Lung (tissue), 12 donors: ENCODE measurements around the gene ZGPAT. TPM values are rescaled to one million over a fixed set of nuclear protein-coding genes. Genes with fewer than 3 reads are reported as not detected.

ENCODE experiments used
- ATAC-seq: fragments of 200-7000 bp; cut with Tn5 transposase; one replicate; pipeline ENCODE4 v1.9.1; 2020; ENCODE audit warnings: moderate number of reproducible peaks; ENCODE audit not compliant: insufficient read depth, low FRiP score
- DNase-seq, 3 donors: peaks; one replicate each; pipeline ENCODE4 v3.0.0-alpha.2; 2013 to 2017
- H3K27ac ChIP-seq, 2 donors: one replicate each; pipeline ENCODE4 v1.5.1; 2013; ENCODE audit warnings: mild to moderate bottlenecking in 2 of 2, moderate library complexity in 2 of 2, control low read depth in 1 of 2, inconsistent platforms in 1 of 2, low read depth in 1 of 2, low read length in 1 of 2
- H3K27me3 ChIP-seq, 3 donors: one replicate each; pipeline ENCODE4 v1.5.1; 2013; ENCODE audit warnings: low read length in 2 of 3; ENCODE audit not compliant: control insufficient read depth in 3 of 3, insufficient read depth in 3 of 3
- H3K36me3 ChIP-seq, 4 donors: one replicate each; pipeline ENCODE4 v1.5.1; 2013; ENCODE audit warnings: low read length in 4 of 4, mild to moderate bottlenecking in 1 of 4, moderate library complexity in 1 of 4; ENCODE audit not compliant: control insufficient read depth in 4 of 4, insufficient read depth in 4 of 4
- H3K4me1 ChIP-seq, 5 donors: one replicate each; pipeline ENCODE4 v1.5.1; 2013; ENCODE audit warnings: low read length in 5 of 5, mild to moderate bottlenecking in 2 of 5, moderate library complexity in 1 of 5; ENCODE audit not compliant: control insufficient read depth in 5 of 5, insufficient read depth in 5 of 5
- H3K4me3 ChIP-seq: one replicate; pipeline ENCODE4 v1.5.1; 2013; ENCODE audit warnings: mild to moderate bottlenecking, control low read depth, moderate library complexity
- H3K9ac ChIP-seq, 2 donors: one replicate each; pipeline ENCODE4 v1.5.1; 2013; ENCODE audit warnings: low read length in 2 of 2, control low read depth in 1 of 2; ENCODE audit not compliant: insufficient read depth in 1 of 2
- H3K9me3 ChIP-seq, 4 donors: one replicate each; pipeline ENCODE4 v1.5.1; 2013; ENCODE audit warnings: low read length in 3 of 4, mild to moderate bottlenecking in 1 of 4, moderate library complexity in 1 of 4; ENCODE audit not compliant: control insufficient read depth in 4 of 4, insufficient read depth in 3 of 4
- CTCF ChIP-seq: IDR thresholded peaks from 2 replicates; pipeline ENCODE4 v1.5.1; 2012; ENCODE audit warnings: mild to moderate bottlenecking; ENCODE audit errors: control extremely low read depth, extremely low read depth
- WGBS, 2 donors: extraction: QIAGEN DNeasy Blood & Tissue Kit; methylation state at CpG; one replicate each; pipeline ENCODE4 v1.1.7; 2013; 5-methylcytosine and 5-hydroxymethylcytosine counted together
- polyA plus RNA-seq, 2 donors: library from polyadenylated mRNA; stranded (reverse); fragments of 200-250 nt; gene quantifications; one replicate each; pipeline ENCODE4 v1.2.1, GENCODE V29; 2013
- total RNA-seq, 2 donors: library from RNA; depleted of rRNA in 1 of 2; stranded (reverse); fragments of >200 nt in 1 of 2; gene quantifications; one replicate each; pipeline ENCODE4 v1.2.1, GENCODE V29; 2014 to 2021
- donor health status: control.
- donor health status: control.
- donor health status: Bipolar disorder and iron deficiency.
- donor health status: healthy.
- donor health status: DM: yes; HTN: yes; CAD: no.

The ZGPAT gene
- total and polyA plus RNA-seq, 4 donors: 18.3 to 45.0 (median 33.7) TPM

- ATAC-seq: no peak
- TF ChIP-seq CTCF: no peak
- Histone ChIP-seq H3K9me3 (no peaks in the 10 kb centered on the region), H3K36me3 (peaks cover 0 to 8% (median 0%) of the 10 kb centered on the region in 4 donors), H3K27me3 (no peaks in the 10 kb centered on the region), H3K27ac (no peak overlapping the region), H3K4me3 (no peak overlapping the region), H3K4me1 (no peaks in the 10 kb centered on the region), H3K9ac (no peak overlapping the region)
- WGBS, 2 donors: 95 to 98% methylated on average over 13 of the region's 13 CpGs
- no peak for DNase-seq
Observed at GRCh38 chr20:63753381-63753780, 45.5 kb downstream of the ZGPAT start.

- no peaks in the 10 kb centered on the region for H3K4me1 ChIP-seq
- H3K27me3 ChIP-seq: no peaks in the 10 kb centered on the region
- no peak for TF ChIP-seq CTCF
- no peak overlapping the region for H3K9ac ChIP-seq
- ATAC-seq (no peak), DNase-seq (peak in 2 of 3 donors; percentile 21 to 32)
- H3K9me3 ChIP-seq: no peaks in the 10 kb centered on the region
- peaks cover 0 to 8% (median 0%) of the 10 kb centered on the region in 4 donors for H3K36me3 ChIP-seq
- 77 to 83% methylated on average over 16 of the region's 16 CpGs for WGBS, 2 donors
- no peak overlapping the region for H3K4me3 ChIP-seq
- H3K27ac ChIP-seq: no peak overlapping the region
Observed at GRCh38 chr20:63754008-63754407, 46.2 kb downstream of the ZGPAT start.

- no peaks in the 10 kb centered on the region for H3K9me3 ChIP-seq
- TF ChIP-seq CTCF: no peak
- no peak overlapping the region for H3K9ac ChIP-seq
- WGBS, 2 donors: 85 to 92% methylated on average over 18 of the region's 18 CpGs
- DNase-seq (peak in 1 of 3 donors; percentile 7), ATAC-seq (no peak)
- no peaks in the 10 kb centered on the region for H3K27me3 ChIP-seq
- no peaks in the 10 kb centered on the region for H3K4me1 ChIP-seq
- peaks cover 0 to 4% (median 0%) of the 10 kb centered on the region in 4 donors for H3K36me3 ChIP-seq
- H3K4me3 ChIP-seq: no peak overlapping the region
- H3K27ac ChIP-seq: no peak overlapping the region
Observed at GRCh38 chr20:63755933-63756647, 48.3 kb downstream of the ZGPAT start.

GRCh38 chr20:63756648-63756991 is 48.8 kb downstream of the ZGPAT start:
- ATAC-seq: no peak
- no peaks in the 10 kb centered on the region for H3K9me3 ChIP-seq
- H3K4me1 ChIP-seq: no peaks in the 10 kb centered on the region
- H3K27ac ChIP-seq: no peak overlapping the region
- no peaks in the 10 kb centered on the region for H3K27me3 ChIP-seq
- peaks cover 0 to 4% (median 0%) of the 10 kb centered on the region in 4 donors for H3K36me3 ChIP-seq
- no peak for TF ChIP-seq CTCF
- 46 to 64% methylated on average over 8 of the region's 8 CpGs for WGBS, 2 donors
- no peak overlapping the region for H3K4me3 ChIP-seq
- no peak overlapping the region for H3K9ac ChIP-seq
- peak in 1 of 3 donors; percentile 2 for DNase-seq
